Measurements from ENCODE around the gene FLYWCH1. TPM values are rescaled to one million over a fixed set of nuclear protein-coding genes. Genes with fewer than 3 reads are reported as not detected.

The FLYWCH1 gene
- total RNA-seq, 1 experiment from 2014 or later, result 32.6 TPM

DNA sequence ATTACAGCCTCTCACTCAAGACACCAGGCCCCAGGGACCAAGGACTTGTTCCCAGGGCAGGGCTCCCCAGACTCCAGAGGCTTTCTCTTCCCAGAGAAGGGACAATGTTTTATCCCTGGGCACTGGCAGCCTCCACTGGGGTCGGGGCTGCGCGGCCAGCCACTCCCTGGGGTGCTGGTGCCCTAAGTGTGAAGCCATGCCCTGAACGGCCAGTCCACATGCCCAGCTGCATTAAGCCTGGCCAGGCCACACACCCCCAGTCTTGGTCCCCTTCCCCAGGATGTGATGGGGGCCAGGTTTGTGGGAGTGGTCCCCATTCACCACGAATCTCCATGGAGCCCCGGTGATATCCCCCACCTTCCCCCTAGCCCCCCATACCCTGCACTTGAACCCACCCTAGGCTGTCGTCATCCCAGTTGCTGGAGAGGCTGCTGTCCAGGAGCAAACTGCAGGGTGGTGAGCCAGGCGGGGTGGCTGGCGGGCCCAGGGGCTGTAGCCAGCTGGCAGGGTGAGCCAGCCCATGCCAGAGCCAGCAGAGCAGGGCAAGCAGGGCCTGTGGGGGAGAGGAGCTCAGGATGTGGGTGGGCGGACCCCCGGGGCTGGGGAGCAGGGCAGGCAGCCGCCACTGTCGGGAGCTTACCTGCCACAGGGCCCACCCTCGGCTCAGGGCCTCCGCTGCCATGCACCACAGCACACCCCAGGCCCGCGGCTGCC lies 62.0 kb downstream of the FLYWCH1 start:
- CTCF ChIA-PET, result interaction anchor here (0.6 to 2.1 kb wide), 5 partner anchors 9 to 132 kb away, joined by 3 to 7 read pairs (median 3); partner anchors contain the start of gene KREMEN2
- POLR2A ChIA-PET, result interaction anchor here (0.7 kb wide), 2 partner anchors 8 to 10 kb away, joined by 3 to 4 read pairs; no protein-coding TSS in a partner anchor

DNA sequence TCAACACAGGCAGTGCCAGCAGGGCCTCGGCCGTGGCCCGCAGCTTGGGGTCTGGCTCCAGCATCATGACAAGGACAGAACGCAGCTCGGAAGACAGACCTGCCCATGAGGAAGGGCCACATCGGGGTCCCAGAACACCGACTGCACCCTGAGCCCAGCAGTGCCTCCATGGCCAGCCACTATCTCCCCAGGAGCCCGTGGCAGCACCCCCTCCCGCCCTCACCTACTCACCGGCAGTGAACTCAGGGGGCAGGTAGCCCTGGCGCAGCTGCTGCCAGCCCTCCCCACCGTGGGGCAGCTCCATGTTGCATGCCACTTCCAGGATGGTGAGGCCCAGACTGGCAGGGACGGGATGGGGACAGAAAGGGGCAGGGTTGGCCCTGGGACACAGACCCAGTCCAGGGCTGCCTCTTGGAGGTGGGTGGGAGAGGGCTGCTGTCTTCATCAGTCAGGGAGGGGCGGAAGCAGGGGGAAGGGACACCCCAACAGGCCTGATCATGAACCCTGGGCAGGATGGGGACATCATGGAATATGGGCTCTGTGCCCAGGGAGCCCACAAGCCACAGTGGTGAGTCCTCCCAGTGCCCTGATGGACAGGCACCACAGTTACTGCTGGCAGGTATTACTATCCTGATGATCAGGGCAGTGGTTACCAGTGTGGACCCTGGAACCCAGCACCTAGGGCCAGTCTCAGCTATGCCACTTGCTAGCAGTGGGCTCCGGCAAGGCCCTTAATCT lies 62.8 kb downstream of the FLYWCH1 start:
- H3K4me1 Mint-ChIP-seq, result peaks cover 14% of the 10 kb centered on the region
- H3K27me3 Mint-ChIP-seq (ENCODE audit: low read depth), result no peaks in the 10 kb centered on the region
- no peak for TF ChIP-seq GRHL2 (CRISPR knock-in tag; IDR thresholded peaks at IDR 0.05; ENCODE audit: insufficient replicate concordance, severe bottlenecking)
- TF ChIP-seq TCF7 (CRISPR knock-in tag; IDR thresholded peaks at IDR 0.05; ENCODE audit: low read depth), result no peak
- TF ChIP-seq, protein P1, sequence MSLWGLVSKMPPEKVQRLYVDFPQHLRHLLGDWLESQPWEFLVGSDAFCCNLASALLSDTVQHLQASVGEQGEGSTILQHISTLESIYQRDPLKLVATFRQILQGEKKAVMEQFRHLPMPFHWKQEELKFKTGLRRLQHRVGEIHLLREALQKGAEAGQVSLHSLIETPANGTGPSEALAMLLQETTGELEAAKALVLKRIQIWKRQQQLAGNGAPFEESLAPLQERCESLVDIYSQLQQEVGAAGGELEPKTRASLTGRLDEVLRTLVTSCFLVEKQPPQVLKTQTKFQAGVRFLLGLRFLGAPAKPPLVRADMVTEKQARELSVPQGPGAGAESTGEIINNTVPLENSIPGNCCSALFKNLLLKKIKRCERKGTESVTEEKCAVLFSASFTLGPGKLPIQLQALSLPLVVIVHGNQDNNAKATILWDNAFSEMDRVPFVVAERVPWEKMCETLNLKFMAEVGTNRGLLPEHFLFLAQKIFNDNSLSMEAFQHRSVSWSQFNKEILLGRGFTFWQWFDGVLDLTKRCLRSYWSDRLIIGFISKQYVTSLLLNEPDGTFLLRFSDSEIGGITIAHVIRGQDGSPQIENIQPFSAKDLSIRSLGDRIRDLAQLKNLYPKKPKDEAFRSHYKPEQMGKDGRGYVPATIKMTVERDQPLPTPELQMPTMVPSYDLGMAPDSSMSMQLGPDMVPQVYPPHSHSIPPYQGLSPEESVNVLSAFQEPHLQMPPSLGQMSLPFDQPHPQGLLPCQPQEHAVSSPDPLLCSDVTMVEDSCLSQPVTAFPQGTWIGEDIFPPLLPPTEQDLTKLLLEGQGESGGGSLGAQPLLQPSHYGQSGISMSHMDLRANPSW (CRISPR knock-in tag; conservative IDR thresholded peaks at IDR 0.05; ENCODE audit: low read depth), result no peak
- ATAC-seq (no peak), DNase-seq (ENCODE audit: low spot score) (no peak)
- H3K36me3 Mint-ChIP-seq, result peaks cover 9% of the 10 kb centered on the region; the same call in 1 of the 2 replicates
- H3K9me3 Mint-ChIP-seq, result no peaks in the 10 kb centered on the region
- CTCF ChIA-PET, result interaction anchor here (1.0 to 2.1 kb wide), 6 partner anchors 10 to 113 kb away, joined by 3 to 7 read pairs (median 4); partner anchors contain the start of gene KREMEN2
- no peak overlapping the region for H3K27ac Mint-ChIP-seq
- POLR2A ChIA-PET, result interaction anchor here (0.7 kb wide), 2 partner anchors 9 to 10 kb away, joined by 3 to 4 read pairs; no protein-coding TSS in a partner anchor
- H3K4me3 Mint-ChIP-seq, result no peak overlapping the region

More for the DNA sequence above, 62.0 kb downstream of the FLYWCH1 start:
- DNase-seq (ENCODE audit: low spot score) (no peak), ATAC-seq (no peak)
- no peak overlapping the region for H3K27ac Mint-ChIP-seq
- TF ChIP-seq, protein P2, sequence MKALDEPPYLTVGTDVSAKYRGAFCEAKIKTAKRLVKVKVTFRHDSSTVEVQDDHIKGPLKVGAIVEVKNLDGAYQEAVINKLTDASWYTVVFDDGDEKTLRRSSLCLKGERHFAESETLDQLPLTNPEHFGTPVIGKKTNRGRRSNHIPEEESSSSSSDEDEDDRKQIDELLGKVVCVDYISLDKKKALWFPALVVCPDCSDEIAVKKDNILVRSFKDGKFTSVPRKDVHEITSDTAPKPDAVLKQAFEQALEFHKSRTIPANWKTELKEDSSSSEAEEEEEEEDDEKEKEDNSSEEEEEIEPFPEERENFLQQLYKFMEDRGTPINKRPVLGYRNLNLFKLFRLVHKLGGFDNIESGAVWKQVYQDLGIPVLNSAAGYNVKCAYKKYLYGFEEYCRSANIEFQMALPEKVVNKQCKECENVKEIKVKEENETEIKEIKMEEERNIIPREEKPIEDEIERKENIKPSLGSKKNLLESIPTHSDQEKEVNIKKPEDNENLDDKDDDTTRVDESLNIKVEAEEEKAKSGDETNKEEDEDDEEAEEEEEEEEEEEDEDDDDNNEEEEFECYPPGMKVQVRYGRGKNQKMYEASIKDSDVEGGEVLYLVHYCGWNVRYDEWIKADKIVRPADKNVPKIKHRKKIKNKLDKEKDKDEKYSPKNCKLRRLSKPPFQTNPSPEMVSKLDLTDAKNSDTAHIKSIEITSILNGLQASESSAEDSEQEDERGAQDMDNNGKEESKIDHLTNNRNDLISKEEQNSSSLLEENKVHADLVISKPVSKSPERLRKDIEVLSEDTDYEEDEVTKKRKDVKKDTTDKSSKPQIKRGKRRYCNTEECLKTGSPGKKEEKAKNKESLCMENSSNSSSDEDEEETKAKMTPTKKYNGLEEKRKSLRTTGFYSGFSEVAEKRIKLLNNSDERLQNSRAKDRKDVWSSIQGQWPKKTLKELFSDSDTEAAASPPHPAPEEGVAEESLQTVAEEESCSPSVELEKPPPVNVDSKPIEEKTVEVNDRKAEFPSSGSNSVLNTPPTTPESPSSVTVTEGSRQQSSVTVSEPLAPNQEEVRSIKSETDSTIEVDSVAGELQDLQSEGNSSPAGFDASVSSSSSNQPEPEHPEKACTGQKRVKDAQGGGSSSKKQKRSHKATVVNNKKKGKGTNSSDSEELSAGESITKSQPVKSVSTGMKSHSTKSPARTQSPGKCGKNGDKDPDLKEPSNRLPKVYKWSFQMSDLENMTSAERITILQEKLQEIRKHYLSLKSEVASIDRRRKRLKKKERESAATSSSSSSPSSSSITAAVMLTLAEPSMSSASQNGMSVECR (CRISPR knock-in tag; IDR thresholded peaks at IDR 0.05; ENCODE audit: borderline replicate concordance), result 0 out of 2 replicates have a peak, but pooled peaks have one; percentile 11
- TF ChIP-seq, protein P3, sequence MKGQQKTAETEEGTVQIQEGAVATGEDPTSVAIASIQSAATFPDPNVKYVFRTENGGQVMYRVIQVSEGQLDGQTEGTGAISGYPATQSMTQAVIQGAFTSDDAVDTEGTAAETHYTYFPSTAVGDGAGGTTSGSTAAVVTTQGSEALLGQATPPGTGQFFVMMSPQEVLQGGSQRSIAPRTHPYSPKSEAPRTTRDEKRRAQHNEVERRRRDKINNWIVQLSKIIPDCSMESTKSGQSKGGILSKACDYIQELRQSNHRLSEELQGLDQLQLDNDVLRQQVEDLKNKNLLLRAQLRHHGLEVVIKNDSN (CRISPR knock-in tag; IDR thresholded peaks at IDR 0.05), result no peak
- H3K9me3 Mint-ChIP-seq, result no peaks in the 10 kb centered on the region
- H3K27me3 Mint-ChIP-seq (ENCODE audit: low read depth), result peaks cover 1% of the 10 kb centered on the region; the same call in 1 of the 2 replicates
- H3K4me3 Mint-ChIP-seq, result no peak overlapping the region
- H3K36me3 Mint-ChIP-seq, result peaks cover 9% of the 10 kb centered on the region; the same call in 1 of the 2 replicates
- H3K4me1 Mint-ChIP-seq, result peaks cover 14% of the 10 kb centered on the region

DNA sequence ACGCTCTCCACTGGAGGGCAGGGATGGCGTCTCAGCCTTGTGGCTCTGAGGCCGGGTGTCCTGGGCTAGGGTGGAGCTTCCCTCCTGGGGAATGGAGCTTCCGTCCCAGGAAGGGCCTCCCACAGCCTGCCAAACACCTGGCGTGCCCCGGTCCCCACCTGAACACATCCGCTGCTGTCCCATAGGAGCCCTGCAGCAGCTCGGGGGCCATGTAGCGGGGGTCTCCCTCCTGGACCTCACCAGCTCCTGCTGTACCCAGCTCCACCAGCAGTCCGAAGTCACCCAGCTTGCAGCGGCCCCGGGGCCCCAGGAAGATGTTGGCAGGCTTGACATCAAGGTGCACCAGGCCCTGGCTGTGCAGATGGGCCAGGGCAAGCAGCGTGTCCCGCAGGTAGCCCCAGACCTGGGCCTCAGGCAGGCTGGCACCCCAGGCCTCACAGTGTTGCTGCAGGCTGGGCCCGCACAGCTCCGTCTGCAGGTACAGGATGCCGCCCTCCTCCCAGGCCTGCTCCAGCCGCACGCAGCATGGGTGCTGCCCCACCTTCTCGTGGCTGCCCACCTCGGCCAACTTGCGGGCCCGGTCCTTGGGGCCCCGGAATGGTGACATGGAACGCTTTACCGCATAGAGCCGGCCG lies 63.5 kb downstream of the FLYWCH1 start:
- peaks cover 14% of the 10 kb centered on the region for H3K4me1 Mint-ChIP-seq
- TF ChIP-seq, protein P4, sequence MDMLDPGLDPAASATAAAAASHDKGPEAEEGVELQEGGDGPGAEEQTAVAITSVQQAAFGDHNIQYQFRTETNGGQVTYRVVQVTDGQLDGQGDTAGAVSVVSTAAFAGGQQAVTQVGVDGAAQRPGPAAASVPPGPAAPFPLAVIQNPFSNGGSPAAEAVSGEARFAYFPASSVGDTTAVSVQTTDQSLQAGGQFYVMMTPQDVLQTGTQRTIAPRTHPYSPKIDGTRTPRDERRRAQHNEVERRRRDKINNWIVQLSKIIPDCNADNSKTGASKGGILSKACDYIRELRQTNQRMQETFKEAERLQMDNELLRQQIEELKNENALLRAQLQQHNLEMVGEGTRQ (CRISPR knock-in tag; IDR thresholded peaks at IDR 0.05), result no peak
- TF ChIP-seq PRRX2 (CRISPR knock-in tag; IDR thresholded peaks at IDR 0.05), result no peak
- TF ChIP-seq TCF7 (CRISPR knock-in tag; IDR thresholded peaks at IDR 0.05; ENCODE audit: low read depth), result no peak
- no peak for TF ChIP-seq NFATC4 (CRISPR knock-in tag; IDR thresholded peaks at IDR 0.05)
- no peak for TF ChIP-seq ZNF423 (CRISPR knock-in tag; IDR thresholded peaks at IDR 0.05)
- TF ChIP-seq, protein P5, sequence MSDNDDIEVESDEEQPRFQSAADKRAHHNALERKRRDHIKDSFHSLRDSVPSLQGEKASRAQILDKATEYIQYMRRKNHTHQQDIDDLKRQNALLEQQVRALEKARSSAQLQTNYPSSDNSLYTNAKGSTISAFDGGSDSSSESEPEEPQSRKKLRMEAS (CRISPR knock-in tag; IDR thresholded peaks at IDR 0.05), result no peak
- no peak for TF ChIP-seq NFYB (CRISPR knock-in tag; conservative IDR thresholded peaks at IDR 0.05; ENCODE audit: low read depth)
- POLR2A ChIA-PET, result no interaction called here
- no peak overlapping the region for H3K27ac Mint-ChIP-seq
- H3K27me3 Mint-ChIP-seq (ENCODE audit: low read depth), result no peaks in the 10 kb centered on the region
- no peaks in the 10 kb centered on the region for H3K9me3 Mint-ChIP-seq
- ATAC-seq (no peak), DNase-seq (ENCODE audit: low spot score) (no peak)
- H3K36me3 Mint-ChIP-seq, result peaks cover 9% of the 10 kb centered on the region; the same call in 1 of the 2 replicates
- CTCF ChIA-PET, result interaction anchor here (1.0 to 1.6 kb wide), 3 partner anchors 16 to 112 kb away, joined by 3 to 5 read pairs (median 5); no protein-coding TSS in a partner anchor
- H3K4me3 Mint-ChIP-seq, result no peak overlapping the region

All from WTC11 (cell line).